IMR-90 (cell line): ENCODE measurements around the gene RIPOR3. TPM values are rescaled to one million over a fixed set of nuclear protein-coding genes. Genes with fewer than 3 reads are reported as not detected.

Experiments used
- ATAC-seq: fragments of 200-7000 bp; cut with Tn5 transposase; 2 replicates; pipeline ENCODE4 v1.9.1; 2020; ENCODE audit warnings: low read depth, mild to moderate bottlenecking, moderate library complexity
- BruUV-seq: library from RNA; stranded (reverse); fragments of 400-500 nt; replicated peaks from 2 replicates; lab custom pipeline; 2021; lab: Mats Ljungman, UMichigan
- CTCF ChIA-PET: fragments of 300-600 bp; formaldehyde crosslinking; extraction: SDS; loops from one replicate; lab custom pipeline; 2021; ENCODE audit warnings: antibody characterized with exemption; lab: Yijun Ruan, JAX
- POLR2A ChIA-PET: fragments of 300-600 bp; sonication (Branson Sonifier 250); formaldehyde crosslinking; loops from one replicate; lab custom pipeline; 2022; ENCODE audit warnings: antibody characterized with exemption; ENCODE audit not compliant: unreplicated experiment; lab: Charles Lee
- DNase-seq: peaks from one replicate; pipeline ENCODE4 v3.0.0; 2013
- H2AFZ ChIP-seq: replicated peaks from 2 replicates; pipeline ENCODE3; 2013; ENCODE audit warnings: low read length, mild to moderate bottlenecking; ENCODE audit not compliant: poor library complexity
- H2AK5ac ChIP-seq: 2 replicates; pipeline ENCODE4 v1.6.1; 2013; ENCODE audit warnings: low read depth, low read length, inconsistent platforms
- H2AK9ac ChIP-seq: replicated peaks from 2 replicates; pipeline ENCODE3; 2013; ENCODE audit warnings: mild to moderate bottlenecking, low read depth, low read length, moderate library complexity; ENCODE audit not compliant: poor library complexity
- H2BK120ac ChIP-seq: 2 replicates; pipeline ENCODE4 v1.6.1; 2013; ENCODE audit warnings: low read depth, low read length, inconsistent platforms
- H2BK15ac ChIP-seq: 3 replicates; pipeline ENCODE4 v1.6.1; 2013; ENCODE audit warnings: low read depth, low read length, inconsistent platforms
- H2BK20ac ChIP-seq: 2 replicates; pipeline ENCODE4 v1.6.1; 2013; ENCODE audit warnings: low read depth, mild to moderate bottlenecking, inconsistent platforms, low read length, moderate library complexity
- H2BK5ac ChIP-seq: 2 replicates; pipeline ENCODE4 v1.6.1; 2013; ENCODE audit warnings: mild to moderate bottlenecking, low read depth, low read length, inconsistent platforms; ENCODE audit not compliant: poor library complexity, severe bottlenecking
- H3K14ac ChIP-seq: replicated peaks from 2 replicates; pipeline ENCODE4 v1.6.1; 2013; ENCODE audit warnings: low read depth, low read length, inconsistent platforms
- H3K18ac ChIP-seq: 2 replicates; pipeline ENCODE4 v1.6.1; 2013; ENCODE audit warnings: low read depth, low read length, control low read depth
- H3K23ac ChIP-seq: 2 replicates; pipeline ENCODE4 v1.6.1; 2013; ENCODE audit warnings: low read depth, low read length, inconsistent platforms
- H3K27ac ChIP-seq: 2 replicates; pipeline ENCODE4 v1.5.1; 2013; ENCODE audit warnings: mild to moderate bottlenecking, control low read depth, low read length; ENCODE audit not compliant: insufficient read depth
- H3K27me3 ChIP-seq: 2 replicates; pipeline ENCODE4 v1.6.1; 2013; ENCODE audit warnings: low read length; ENCODE audit not compliant: control insufficient read depth, insufficient read depth
- H3K36me3 ChIP-seq: 2 replicates; pipeline ENCODE4 v1.6.1; 2013; ENCODE audit warnings: low read length, mixed read lengths; ENCODE audit not compliant: control insufficient read depth, insufficient read depth
- H3K4ac ChIP-seq: 2 replicates; pipeline ENCODE4 v1.6.1; 2013; ENCODE audit warnings: low read depth, low read length, inconsistent platforms
- H3K4me1 ChIP-seq: 2 replicates; pipeline ENCODE4 v1.6.1; 2013; ENCODE audit warnings: low read length, mixed read lengths; ENCODE audit not compliant: control insufficient read depth, insufficient read depth
- H3K4me2 ChIP-seq: 2 replicates; pipeline ENCODE4 v1.6.1; 2013; ENCODE audit warnings: low read depth, mild to moderate bottlenecking, control low read depth, low read length, moderate library complexity
- H3K4me3 ChIP-seq: 2 replicates; pipeline ENCODE4 v1.5.1; 2013; ENCODE audit warnings: low read depth, mild to moderate bottlenecking, control low read depth, low read length, moderate library complexity; ENCODE audit not compliant: insufficient read depth
- H3K56ac ChIP-seq: 2 replicates; pipeline ENCODE4 v1.6.1; 2013; ENCODE audit warnings: low read length, inconsistent platforms; ENCODE audit not compliant: insufficient read depth; ENCODE audit errors: extremely low read depth
- H3K79me1 ChIP-seq, 2 experiments: 2 replicates each; pipeline ENCODE4 v1.6.1; 2013; ENCODE audit warnings: low read length in 2 of 2, inconsistent platforms in 1 of 2, low read depth in 1 of 2
- H3K9ac ChIP-seq: 2 replicates; pipeline ENCODE4 v1.6.1; 2013; ENCODE audit warnings: low read depth, low read length, control low read depth
- H3K9me1 ChIP-seq: 2 replicates; pipeline ENCODE4 v1.6.1; 2013; ENCODE audit warnings: low read length, inconsistent platforms; ENCODE audit not compliant: insufficient read depth
- H3K9me3 ChIP-seq: 2 replicates; pipeline ENCODE4 v1.6.1; 2013; ENCODE audit warnings: low read length; ENCODE audit not compliant: control insufficient read depth, insufficient read depth
- H4K20me1 ChIP-seq: 2 replicates; pipeline ENCODE4 v1.6.1; 2013; ENCODE audit warnings: low read length, inconsistent platforms; ENCODE audit not compliant: insufficient read depth
- H4K5ac ChIP-seq: 2 replicates; pipeline ENCODE4 v1.6.1; 2013; ENCODE audit warnings: mild to moderate bottlenecking, low read depth, low read length, control low read depth
- H4K8ac ChIP-seq, 2 experiments: 2 replicates each; pipeline ENCODE4 v1.6.1; 2013; ENCODE audit warnings: low read depth in 2 of 2, low read length in 2 of 2, control low read depth in 1 of 2, inconsistent platforms in 1 of 2
- H4K91ac ChIP-seq: 2 replicates; pipeline ENCODE4 v1.6.1; 2013; ENCODE audit warnings: low read depth, low read length, inconsistent platforms; ENCODE audit not compliant: insufficient read depth
- BHLHE40 ChIP-seq: fragments of 150-350 bp; IDR thresholded peaks from 2 replicates; pipeline ENCODE4 v1.6.1; 2016; ENCODE audit warnings: mild to moderate bottlenecking, low read depth, low read length
- CHD1 ChIP-seq: IDR thresholded peaks from 2 replicates; pipeline ENCODE4 v1.6.1; 2012; ENCODE audit warnings: low read depth, low read length, improper control_type of control experiment
- FOS ChIP-seq: fragments of 150-350 bp; IDR thresholded peaks from 2 replicates; pipeline ENCODE4 v1.6.1; 2016; ENCODE audit warnings: low read depth, low read length
- MAFK ChIP-seq: IDR thresholded peaks from 2 replicates; pipeline ENCODE4 v1.6.1; 2012; ENCODE audit warnings: low read depth, low read length, improper control_type of control experiment
- MAZ ChIP-seq: IDR thresholded peaks from 2 replicates; pipeline ENCODE4 v1.6.1; 2012; ENCODE audit warnings: low read depth, mild to moderate bottlenecking, low read length, improper control_type of control experiment, moderate library complexity, borderline replicate concordance
- MXI1 ChIP-seq: IDR thresholded peaks from 2 replicates; pipeline ENCODE4 v1.6.1; 2012; ENCODE audit warnings: low read depth, mild to moderate bottlenecking, low read length, moderate library complexity, borderline replicate concordance
- NFE2L2 ChIP-seq: fragments of 150-350 bp; IDR thresholded peaks from 2 replicates; pipeline ENCODE4 v1.6.1; 2016; ENCODE audit warnings: low read depth, mild to moderate bottlenecking, low read length
- POLR2A ChIP-seq: IDR thresholded peaks from 2 replicates; pipeline ENCODE4 v1.6.1; 2012; ENCODE audit warnings: mild to moderate bottlenecking, low read depth, low read length
- RAD21 ChIP-seq: IDR thresholded peaks from 2 replicates; pipeline ENCODE4 v1.6.1; 2012; ENCODE audit warnings: low read length, improper control_type of control experiment
- RCOR1 ChIP-seq: IDR thresholded peaks from 2 replicates; pipeline ENCODE4 v1.6.1; 2012; ENCODE audit warnings: mild to moderate bottlenecking, low read length, improper control_type of control experiment; ENCODE audit not compliant: insufficient replicate concordance
- RFX5 ChIP-seq: IDR thresholded peaks from 2 replicates; pipeline ENCODE4 v1.8.0; 2012; ENCODE audit warnings: low read depth, mild to moderate bottlenecking, low read length, moderate library complexity
- WGBS, 2 experiments: methylation state at CpG; one replicate each; pipeline versions ENCODE4 v1.1.5 to v1.1.7; 2013; ENCODE audit warnings: missing lambda C conversion rate in 2 of 2; ENCODE audit not compliant: insufficient read length in 1 of 2; ENCODE audit errors: extremely low coverage in 2 of 2; 5-methylcytosine and 5-hydroxymethylcytosine counted together
- dilution Hi-C: fragments of 300-500 bp; cut with HindIII; formaldehyde crosslinking; loops from one replicate; pipeline ENCODE4 v1.14.3; 2018; ENCODE audit warnings: low sequenced_read_pairs; ENCODE audit not compliant: unreplicated experiment
- in situ Hi-C: fragments of 300-500 bp; cut with MboI; formaldehyde crosslinking; loops from 3 replicates; pipeline ENCODE4 v1.14.3; 2019; ENCODE audit warnings: low sequenced_read_pairs, inconsistent platforms, mixed read lengths
- intact Hi-C: fragments of 100-400 bp; cut with micrococcal nuclease; formaldehyde crosslinking; loops from 2 replicates; pipeline ENCODE4 v1.10.0; 2022
- polyA plus RNA-seq, 3 experiments: library from polyadenylated mRNA; depleted of rRNA; stranded (reverse); fragments of >200 nt; gene quantifications; 2 replicates each; pipeline ENCODE4 v1.2.3, GENCODE V29; 2012; ENCODE audit warnings: low replicate concordance in 1 of 3
- total RNA-seq: library from RNA; depleted of rRNA; stranded (reverse); fragments of >200 nt; gene quantifications from 2 replicates; pipeline ENCODE4 v1.2.3, GENCODE V29; 2012
- TF ChIP-seq, protein P1 (sequence below): fragments of 150-350 bp; IDR thresholded peaks from 2 replicates; pipeline ENCODE4 v1.6.1; 2017; ENCODE audit warnings: mild to moderate bottlenecking, antibody characterized with exemption, low read length, low read depth
- TF ChIP-seq, protein P2 (sequence below): conservative IDR thresholded peaks from 2 replicates; pipeline ENCODE4 v1.5.1; 2012; ENCODE audit warnings: mild to moderate bottlenecking, low read depth, low read length, improper control_type of control experiment
- TF ChIP-seq, protein P3 (sequence below): fragments of 150-350 bp; IDR thresholded peaks from 2 replicates; pipeline ENCODE4 v1.6.1; 2016; ENCODE audit warnings: low read depth, mild to moderate bottlenecking, low read length, moderate library complexity, borderline replicate concordance

RIPOR3 gene
- total and polyA plus RNA-seq, 2 of the 4 experiments (the other 2 are of a cell fraction), result 0.54 to 1.7 TPM

DNA sequence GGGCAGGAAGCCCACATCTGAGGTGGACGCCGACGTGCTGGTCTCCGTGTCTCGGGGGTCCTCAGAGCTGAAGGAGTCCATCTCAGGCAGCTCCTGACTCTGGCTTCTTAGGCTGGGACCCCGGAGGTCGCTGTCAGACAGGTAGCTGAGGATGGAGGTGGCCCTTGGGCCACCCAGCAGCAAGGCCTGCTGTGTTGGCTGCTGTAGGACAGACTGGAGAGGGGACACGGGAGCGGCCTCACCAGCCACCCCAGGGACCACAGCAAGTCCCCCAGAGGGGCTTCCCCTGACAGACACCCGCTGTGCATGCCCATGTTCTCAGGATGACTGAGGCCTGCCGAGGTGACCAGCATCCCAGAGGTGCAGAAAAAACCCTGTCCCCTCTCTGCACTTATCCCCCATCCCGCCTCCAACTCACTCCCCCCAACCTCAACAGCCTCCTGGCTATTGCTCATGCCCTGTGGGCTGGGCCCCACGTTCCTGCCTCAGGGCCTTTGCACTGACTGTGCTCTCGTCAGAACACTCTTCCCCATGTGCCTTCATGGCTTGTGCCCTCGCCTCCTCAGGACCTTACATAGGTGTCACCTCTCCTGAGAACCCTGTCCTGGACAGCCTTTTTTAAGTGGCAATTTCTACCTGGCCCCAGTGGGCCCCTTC, 88.8 kb downstream of the RIPOR3 start:
- H2AK9ac ChIP-seq, result no peak overlapping the region
- ATAC-seq, result no peak
- no peaks in the 10 kb centered on the region for H3K9me3 ChIP-seq
- no peak overlapping the region for H4K5ac ChIP-seq
- no peak overlapping the region for H3K9ac ChIP-seq
- no peaks in the 10 kb centered on the region for H3K27me3 ChIP-seq
- no peak overlapping the region for H2BK20ac ChIP-seq
- no peak overlapping the region for H3K23ac ChIP-seq
- no peak overlapping the region for H3K18ac ChIP-seq
- ChIA-PET CTCF (no interaction called here), POLR2A (no interaction called here)
- H3K27ac ChIP-seq, result no peak overlapping the region
- WGBS, 2 experiments, result 84% methylated on average over 12 of the region's 15 CpGs; no CpG with 5 or more reads in 1 of the 2 experiments
- DNase-seq, result no peak
- H3K4me3 ChIP-seq, result no peak overlapping the region
- H4K8ac ChIP-seq, result no peak overlapping the region
- H4K20me1 ChIP-seq, result no peaks in the 10 kb centered on the region
- no peak overlapping the region for H2AK5ac ChIP-seq
- no peak overlapping the region for H3K14ac ChIP-seq
- in situ Hi-C loops (no loop called here), dilution Hi-C loops (no loop called here), intact Hi-C loops (no loop called here)
- TF ChIP-seq, protein P1, sequence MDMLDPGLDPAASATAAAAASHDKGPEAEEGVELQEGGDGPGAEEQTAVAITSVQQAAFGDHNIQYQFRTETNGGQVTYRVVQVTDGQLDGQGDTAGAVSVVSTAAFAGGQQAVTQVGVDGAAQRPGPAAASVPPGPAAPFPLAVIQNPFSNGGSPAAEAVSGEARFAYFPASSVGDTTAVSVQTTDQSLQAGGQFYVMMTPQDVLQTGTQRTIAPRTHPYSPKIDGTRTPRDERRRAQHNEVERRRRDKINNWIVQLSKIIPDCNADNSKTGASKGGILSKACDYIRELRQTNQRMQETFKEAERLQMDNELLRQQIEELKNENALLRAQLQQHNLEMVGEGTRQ, result no peak
- TF ChIP-seq CHD1 (no peak), MXI1 (no peak), POLR2A (no peak), RFX5 (no peak), NFE2L2 (no peak), RCOR1 (no peak), MAFK (no peak), FOS (no peak), MAZ (no peak), RAD21 (no peak), BHLHE40 (no peak)
- TF ChIP-seq, protein P2, sequence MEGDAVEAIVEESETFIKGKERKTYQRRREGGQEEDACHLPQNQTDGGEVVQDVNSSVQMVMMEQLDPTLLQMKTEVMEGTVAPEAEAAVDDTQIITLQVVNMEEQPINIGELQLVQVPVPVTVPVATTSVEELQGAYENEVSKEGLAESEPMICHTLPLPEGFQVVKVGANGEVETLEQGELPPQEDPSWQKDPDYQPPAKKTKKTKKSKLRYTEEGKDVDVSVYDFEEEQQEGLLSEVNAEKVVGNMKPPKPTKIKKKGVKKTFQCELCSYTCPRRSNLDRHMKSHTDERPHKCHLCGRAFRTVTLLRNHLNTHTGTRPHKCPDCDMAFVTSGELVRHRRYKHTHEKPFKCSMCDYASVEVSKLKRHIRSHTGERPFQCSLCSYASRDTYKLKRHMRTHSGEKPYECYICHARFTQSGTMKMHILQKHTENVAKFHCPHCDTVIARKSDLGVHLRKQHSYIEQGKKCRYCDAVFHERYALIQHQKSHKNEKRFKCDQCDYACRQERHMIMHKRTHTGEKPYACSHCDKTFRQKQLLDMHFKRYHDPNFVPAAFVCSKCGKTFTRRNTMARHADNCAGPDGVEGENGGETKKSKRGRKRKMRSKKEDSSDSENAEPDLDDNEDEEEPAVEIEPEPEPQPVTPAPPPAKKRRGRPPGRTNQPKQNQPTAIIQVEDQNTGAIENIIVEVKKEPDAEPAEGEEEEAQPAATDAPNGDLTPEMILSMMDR, result no peak
- TF ChIP-seq, protein P3, sequence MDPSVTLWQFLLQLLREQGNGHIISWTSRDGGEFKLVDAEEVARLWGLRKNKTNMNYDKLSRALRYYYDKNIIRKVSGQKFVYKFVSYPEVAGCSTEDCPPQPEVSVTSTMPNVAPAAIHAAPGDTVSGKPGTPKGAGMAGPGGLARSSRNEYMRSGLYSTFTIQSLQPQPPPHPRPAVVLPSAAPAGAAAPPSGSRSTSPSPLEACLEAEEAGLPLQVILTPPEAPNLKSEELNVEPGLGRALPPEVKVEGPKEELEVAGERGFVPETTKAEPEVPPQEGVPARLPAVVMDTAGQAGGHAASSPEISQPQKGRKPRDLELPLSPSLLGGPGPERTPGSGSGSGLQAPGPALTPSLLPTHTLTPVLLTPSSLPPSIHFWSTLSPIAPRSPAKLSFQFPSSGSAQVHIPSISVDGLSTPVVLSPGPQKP, result no peak
- no peak overlapping the region for H2BK15ac ChIP-seq
- H4K91ac ChIP-seq, result no peak overlapping the region
- BruUV-seq, result no TSS peak
- no peak overlapping the region for H3K4ac ChIP-seq
- H3K56ac ChIP-seq, result no peak overlapping the region
- no peaks in the 10 kb centered on the region for H3K79me1 ChIP-seq
- no peak overlapping the region for H3K4me2 ChIP-seq
- H2BK5ac ChIP-seq, result no peak overlapping the region
- no peaks in the 10 kb centered on the region for H3K9me1 ChIP-seq
- H2BK120ac ChIP-seq, result no peak overlapping the region
- peaks cover 9% of the 10 kb centered on the region for H3K36me3 ChIP-seq
- no peak overlapping the region for H2AFZ ChIP-seq
- H3K4me1 ChIP-seq, result peaks cover 3% of the 10 kb centered on the region; the same call in 1 of the 2 replicates
